NCI-H345 treated with DMSO at 0.1 percent for 48 hours (cell line): ENCODE measurements around the gene IGSF1.

ENCODE experiments used
- DNase-seq: peaks from one replicate; lab custom pipeline; 2025; ENCODE audit not compliant: unreplicated experiment; lab: John Stamatoyannopoulos, UW

IGSF1 gene, protein sequence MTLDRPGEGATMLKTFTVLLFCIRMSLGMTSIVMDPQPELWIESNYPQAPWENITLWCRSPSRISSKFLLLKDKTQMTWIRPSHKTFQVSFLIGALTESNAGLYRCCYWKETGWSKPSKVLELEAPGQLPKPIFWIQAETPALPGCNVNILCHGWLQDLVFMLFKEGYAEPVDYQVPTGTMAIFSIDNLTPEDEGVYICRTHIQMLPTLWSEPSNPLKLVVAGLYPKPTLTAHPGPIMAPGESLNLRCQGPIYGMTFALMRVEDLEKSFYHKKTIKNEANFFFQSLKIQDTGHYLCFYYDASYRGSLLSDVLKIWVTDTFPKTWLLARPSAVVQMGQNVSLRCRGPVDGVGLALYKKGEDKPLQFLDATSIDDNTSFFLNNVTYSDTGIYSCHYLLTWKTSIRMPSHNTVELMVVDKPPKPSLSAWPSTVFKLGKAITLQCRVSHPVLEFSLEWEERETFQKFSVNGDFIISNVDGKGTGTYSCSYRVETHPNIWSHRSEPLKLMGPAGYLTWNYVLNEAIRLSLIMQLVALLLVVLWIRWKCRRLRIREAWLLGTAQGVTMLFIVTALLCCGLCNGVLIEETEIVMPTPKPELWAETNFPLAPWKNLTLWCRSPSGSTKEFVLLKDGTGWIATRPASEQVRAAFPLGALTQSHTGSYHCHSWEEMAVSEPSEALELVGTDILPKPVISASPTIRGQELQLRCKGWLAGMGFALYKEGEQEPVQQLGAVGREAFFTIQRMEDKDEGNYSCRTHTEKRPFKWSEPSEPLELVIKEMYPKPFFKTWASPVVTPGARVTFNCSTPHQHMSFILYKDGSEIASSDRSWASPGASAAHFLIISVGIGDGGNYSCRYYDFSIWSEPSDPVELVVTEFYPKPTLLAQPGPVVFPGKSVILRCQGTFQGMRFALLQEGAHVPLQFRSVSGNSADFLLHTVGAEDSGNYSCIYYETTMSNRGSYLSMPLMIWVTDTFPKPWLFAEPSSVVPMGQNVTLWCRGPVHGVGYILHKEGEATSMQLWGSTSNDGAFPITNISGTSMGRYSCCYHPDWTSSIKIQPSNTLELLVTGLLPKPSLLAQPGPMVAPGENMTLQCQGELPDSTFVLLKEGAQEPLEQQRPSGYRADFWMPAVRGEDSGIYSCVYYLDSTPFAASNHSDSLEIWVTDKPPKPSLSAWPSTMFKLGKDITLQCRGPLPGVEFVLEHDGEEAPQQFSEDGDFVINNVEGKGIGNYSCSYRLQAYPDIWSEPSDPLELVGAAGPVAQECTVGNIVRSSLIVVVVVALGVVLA (N-terminal part only)

DNA sequence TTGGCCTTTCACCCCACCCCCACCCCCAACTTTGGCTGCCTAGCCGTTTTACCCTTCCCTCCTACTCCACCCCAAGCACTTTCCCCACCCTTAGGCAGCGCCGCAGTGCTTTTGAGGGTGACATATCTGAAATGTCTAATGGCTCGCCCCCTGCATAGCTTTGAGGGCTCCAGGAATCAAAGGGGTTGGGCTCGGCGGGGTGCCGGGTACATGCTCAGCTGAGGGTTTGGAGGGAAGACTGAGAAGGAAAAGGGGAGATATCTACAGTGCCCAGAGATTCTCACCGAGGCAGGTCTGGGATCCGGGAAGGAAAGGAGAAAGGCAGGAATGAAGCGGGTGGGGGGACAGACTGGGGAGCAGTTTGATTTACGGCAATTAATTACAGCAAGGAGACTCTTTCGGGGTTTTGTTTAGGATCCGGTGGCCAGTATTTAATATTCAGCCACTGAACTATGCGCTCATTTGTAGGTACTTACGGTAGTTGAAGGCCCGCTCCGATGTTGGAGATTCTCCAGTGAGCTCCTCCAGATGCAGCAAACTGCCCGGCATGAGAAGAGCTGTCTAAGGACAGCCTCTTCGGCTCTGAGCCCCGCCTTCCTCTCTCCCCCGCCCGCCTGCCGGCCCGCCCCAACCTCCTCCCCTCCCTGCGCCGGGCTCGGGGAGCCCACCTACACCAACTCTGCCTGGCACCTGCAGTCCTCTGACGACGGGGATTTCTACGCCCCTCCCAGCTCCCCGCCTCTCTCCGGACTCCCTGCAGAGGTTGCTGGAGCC lies at the start of gene IGSF1:
IGSF1 (minus strand) TSS at position 569 of the 774 bp plus-strand sequence. CDS start 2,632 bp downstream, outside the sequence.
- DNase-seq, result no peak

DNA sequence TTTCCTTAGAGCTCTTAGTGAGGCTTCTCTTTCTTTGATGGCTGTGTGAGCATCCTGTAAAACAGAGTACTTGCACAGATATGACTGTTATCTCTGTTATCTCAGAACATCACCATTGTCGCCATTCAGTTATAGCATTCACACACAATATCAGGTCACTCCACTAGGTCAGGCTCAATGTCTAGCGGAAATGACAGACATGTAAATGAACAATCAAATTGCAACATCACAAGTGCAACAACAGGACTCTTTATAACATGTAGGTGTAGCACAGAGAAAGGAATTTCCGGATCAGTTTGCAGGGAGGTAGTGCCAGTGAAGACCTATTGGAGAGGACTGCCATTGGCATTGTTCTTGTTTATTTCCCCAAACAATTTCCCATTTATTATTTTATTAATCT lies 43.2 kb upstream of the IGSF1 start:
- no peak for DNase-seq

DNA sequence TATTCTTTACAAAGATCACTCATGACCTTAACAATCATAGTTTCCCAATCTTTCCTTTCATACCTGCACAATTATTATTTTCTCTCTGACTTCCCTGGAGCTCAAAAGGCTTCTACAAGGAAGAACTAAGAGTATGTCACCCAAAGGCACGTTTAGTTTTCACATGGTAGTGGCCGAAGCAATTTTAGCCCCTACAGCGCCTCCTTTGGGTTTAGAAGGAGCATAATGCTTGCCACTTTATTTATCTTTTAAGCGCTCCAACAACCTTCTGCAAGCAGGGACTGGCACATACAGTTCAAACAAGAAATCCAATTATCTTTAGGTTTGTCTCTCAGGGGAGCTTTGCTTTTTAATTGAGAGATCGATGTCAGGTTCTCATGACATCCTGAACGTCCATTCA lies 42.0 kb upstream of the IGSF1 start:
- no peak for DNase-seq

DNA sequence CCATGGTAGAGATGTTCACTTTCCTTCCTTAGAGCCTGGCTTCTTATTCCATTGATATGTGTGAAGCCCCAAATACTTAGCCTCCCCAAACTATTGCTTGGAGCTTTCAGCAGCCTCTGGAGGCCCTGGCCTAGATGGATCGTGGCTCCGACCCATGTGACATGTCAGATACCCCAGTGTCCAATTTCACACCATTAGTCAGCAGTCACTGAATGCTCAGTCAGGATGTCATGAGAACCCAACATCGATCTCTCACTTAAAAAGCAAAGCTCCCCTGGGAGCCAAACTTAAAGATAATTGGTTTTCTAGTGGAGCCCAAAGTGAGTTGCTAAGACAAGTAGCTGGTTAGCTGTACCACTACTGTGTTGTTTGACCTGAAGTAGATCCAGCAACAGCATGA lies 41.6 kb upstream of the IGSF1 start:
- no peak for DNase-seq

DNA sequence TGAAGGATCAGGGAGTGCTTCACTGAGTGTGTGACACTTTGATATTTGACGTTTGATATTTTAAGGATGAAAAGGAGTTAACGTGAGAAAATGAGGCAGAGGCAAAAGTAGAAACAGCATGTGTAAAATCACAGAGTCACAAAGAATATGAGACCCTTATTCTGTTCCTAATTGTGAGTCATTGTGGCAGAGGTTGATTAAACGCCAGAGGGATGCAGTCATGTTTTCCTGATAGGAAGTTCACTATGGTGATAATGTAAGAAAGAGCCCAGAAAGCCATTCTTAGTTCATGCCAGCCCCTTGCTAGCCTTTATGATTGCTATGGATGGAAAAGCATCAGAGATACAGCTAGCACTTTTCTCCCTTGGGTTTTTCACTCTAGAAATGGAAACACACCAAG lies 33.5 kb upstream of the IGSF1 start:
- DNase-seq, result no peak

DNA sequence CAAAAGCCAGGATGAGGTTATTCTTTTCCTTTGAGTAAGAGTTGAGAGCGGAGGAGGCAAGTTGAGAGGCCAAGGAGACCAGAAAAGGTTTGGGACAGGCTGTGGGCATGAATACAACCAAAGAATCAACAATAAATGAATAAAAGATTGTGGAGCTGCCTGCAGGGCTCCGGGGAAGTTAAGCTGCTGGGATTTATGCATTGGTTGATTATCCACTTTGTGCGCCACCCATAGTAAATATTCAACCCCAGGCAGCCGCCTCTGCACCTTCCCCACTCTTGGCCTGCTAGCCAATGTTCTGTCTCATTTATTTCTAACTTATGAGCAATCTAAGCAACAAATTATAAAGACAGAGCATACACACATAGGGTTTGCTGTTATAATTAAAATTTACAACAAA lies 28.2 kb upstream of the IGSF1 start:
- no peak for DNase-seq

DNA sequence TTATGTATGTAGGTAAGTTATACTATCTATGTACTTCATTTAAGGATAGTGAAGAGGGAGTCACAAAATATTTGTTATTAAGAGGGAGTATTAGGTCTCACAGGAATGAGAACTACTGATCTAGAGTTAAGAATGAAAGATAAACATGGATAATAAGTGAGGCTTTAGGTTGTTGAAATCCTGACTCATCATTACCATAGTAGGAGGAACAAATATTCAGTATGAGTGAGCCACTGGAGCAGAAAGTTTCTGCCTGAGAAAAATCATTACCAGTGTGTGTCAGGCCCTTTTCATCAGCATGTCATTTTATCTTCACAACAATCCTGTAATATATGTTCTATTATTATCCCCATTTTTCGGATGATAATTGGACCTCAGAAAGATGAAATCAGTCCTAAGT lies 27.2 kb upstream of the IGSF1 start:
- no peak for DNase-seq

DNA sequence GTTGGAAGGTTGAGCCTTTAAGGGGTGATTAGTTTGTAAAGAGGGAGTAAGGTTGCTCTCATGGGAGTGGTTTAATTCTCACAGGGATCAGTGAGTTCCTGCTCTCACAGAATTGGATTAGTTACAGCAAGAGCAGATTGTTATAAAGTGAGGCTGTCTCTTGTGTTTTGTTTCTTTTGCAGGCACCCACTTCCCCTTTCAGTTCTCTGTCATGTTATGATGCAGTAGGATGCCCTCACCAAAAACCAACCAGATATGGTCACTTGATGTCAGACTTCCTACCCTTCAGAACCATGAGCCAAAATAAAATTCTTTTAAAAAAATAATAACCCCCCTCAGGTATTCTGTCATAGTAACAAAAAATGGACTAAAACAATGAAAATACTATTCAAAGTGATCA lies 19.9 kb upstream of the IGSF1 start:
- no peak for DNase-seq

DNA sequence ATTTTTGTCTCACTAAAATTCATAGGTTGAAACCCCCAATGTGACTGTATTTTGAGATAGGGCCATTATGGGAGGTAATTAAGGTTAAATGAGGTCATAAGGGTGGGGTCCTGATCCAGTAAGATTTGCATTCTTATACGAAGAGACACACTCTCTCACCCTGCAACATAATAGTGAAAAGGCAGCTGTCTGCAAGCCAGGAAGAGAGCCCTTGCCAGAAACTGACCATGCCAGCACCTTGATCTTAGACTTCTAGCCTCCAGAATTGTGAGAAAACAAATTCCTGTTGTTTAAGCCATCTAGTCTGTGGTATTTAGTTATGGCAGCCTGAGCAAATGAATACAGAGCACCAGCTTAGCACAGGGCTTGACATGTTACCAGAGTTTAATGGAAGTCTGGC lies 17.5 kb upstream of the IGSF1 start:
- DNase-seq, result no peak

DNA sequence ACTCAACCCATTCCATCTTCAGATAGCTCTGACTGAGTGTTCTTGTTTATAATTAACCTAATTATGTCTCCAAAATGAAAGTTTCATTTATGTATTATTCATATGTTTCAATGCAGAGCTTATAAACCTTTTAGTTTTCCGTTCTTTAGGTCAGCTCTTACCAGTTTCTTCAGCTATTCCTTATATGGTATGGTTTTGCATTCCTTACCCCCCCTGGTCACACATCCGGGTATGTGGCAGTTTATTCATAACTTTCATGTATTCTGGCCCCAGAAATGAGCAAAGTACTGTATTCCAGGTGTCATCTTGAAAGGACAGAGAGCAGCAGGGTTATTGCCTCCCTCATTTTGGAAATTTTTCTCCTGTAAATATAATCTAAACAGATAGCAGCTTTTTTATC lies 16.8 kb upstream of the IGSF1 start:
- DNase-seq, result no peak

DNA sequence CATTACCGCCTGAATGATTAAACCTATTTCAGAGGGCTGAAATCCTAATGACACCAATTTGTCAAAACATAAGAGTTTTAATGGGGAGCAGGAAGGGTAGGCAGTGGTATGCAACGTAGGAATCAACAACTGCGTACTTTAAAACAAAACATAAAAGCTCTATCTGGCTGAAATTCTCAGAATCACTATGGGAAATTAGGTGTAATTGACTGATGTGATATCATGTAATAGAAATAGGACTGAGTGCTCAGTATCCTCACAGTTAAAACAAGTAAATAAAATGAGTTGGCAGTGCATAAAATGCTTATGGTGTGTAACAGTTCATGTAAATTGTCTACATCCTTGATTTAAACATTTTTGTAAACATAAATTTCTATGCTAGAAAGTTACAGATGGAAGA lies 13.6 kb upstream of the IGSF1 start:
- no peak for DNase-seq

DNA sequence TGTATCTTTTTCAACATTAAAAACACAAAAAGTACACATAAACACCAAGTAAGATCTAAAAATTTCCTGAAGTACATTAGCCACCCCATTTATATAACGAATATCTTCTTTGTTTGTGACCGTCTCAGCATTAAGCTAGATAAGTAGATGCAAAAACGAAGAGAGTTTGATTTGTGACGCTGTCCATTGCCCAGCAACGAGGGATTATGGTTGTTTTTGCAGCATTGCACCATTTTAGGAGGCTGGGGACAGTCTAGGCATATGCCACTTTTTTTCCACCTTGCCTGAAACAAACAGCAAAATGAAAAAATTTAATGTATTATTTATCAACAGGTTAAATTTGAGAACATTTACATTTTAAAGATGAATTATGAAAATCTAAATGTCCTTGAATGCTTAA lies 12.0 kb upstream of the IGSF1 start:
- no peak for DNase-seq

DNA sequence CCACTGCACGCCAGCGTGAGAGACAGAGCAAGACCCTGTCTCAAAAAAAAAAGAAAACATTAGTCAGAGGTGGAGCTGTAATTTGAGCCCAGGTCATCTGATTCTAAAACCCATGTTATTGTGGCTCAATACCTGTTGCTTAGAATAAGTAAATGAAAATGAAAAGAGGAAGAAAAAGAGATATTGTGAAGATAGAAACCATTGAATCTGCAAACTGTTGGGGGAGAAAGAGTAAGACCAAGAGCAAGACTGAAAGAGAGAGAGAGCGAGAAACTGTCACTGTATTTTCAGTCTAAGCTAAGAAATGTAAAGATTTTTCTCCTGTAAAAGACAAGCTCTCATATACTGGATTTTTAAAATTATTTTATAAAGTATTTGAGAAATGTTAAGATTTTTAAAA lies 9.7 kb upstream of the IGSF1 start:
- no peak for DNase-seq

DNA sequence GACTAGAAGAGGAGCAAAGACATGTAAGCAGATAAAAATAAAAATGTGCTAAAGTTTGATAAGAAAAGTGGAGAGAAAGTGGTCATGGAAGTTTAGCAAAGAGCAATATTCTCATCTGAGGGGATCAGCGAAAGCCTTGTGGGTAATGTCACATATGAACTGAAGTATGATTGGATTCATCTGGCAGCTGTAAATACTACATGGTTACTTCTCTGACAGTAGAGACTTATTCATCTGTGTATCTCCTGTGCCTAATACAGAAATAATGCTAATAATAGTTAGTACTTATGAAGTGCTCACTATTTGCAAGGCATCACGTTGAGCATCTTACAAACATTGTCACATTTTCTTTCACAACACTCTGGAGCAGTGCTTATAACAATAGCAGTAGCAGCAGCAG lies 8.9 kb upstream of the IGSF1 start:
- no peak for DNase-seq

DNA sequence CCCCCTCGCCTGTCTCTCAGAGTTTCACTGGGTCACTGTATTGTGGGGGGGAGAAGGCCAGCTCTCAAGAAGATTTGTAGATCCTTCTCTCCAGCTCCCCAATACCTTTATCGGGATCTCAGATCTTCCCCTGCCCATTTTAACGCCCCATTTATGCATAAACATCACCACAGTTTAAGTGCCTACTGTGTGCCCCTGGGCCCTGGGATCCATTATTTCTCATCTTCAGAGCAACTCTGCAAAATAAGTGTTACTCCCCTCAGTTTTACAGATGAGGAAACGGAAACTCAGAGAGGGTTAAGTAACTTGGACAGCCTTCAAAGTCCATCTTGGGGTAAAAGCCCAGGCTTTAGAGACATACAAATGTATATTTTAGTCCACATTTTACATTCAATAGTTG lies 421 bp upstream of the IGSF1 start:
- no peak for DNase-seq

DNA sequence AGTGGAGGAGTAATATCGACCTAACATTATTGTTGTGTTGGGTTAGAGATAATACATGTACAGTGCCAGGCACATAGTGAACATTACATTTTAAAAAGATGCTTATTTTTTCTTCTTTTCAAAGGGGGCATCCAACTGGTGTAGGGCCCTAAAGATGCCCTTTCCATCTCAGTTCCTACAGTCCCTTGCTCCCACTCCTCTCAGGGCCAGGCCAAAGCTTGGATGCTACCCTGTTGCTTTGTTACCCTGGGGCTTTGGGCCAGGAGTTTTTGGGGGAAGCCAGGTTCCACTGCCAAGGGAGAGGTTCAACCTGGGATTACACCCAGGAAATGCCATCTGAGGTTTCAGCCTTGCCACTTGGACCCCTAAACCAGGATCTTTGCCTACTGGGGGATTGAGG lies 918 bp downstream of the IGSF1 start:
- no peak for DNase-seq

DNA sequence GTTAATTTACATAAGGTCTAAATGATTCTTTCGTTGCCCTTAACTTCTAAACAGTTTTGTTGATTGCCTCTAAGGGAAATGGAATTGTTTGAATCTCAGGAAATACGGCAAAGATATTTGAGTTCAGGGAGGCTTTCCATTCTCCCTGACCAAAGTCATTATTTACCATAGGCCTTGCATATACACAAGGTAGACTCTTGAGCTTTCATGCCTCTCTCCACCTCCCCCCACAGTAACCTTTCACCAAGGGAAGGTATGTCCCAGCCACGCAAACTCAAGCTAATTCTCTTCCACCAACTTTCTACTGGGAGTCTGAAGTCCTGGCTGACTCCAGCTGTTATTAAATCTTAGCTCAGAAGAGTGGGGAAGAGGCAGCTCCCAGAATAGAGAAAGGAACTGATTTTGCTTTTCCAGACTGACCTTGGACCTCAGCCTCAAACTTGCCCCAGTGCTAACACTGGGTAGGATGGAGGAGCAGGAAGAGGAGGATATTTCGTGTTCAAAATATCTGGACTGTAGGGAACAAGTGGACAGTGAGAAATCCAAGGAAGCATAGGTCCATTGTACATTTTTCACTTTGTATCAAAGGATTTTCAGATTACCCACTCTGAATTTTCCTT lies 1.4 kb downstream of the IGSF1 start:
- no peak for DNase-seq

DNA sequence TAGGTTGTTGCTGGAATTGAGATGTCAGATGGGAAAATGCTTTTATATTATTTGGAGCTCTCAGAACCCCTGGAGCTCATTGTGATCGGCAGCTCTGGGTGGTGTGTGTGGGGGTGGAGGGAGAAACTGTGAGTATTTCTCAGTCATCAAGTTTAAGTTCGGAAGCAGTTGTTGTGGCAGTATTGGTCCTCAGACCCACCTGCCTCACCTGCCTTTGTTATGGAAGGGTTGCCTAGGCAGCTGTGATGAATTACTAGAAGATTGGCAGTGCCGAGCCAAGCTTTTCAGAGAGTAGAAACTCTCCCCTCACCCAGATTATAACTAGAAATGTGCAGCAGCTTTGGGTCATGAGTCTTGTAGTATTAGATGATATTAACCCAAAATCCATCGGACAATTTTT lies 9.5 kb downstream of the IGSF1 start:
- no peak for DNase-seq

DNA sequence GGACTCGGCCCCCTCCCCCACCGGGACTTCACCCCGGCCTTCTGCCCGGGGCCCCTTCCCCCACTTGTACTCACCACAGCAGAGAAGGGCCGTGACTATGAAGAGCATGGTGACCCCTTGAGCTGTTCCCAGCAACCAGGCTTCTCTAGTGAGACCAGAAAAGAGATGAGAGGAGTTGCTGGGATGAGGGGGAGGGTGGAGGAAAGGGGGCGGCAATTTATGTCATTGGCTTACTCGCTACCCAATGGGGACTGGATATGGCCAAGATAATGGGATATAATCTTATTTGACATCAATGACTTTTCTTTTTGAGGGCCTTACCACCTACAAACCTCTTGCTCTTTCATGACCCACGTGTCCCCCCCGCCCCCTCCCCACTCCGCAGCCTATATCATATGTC lies 9.9 kb downstream of the IGSF1 start:
- no peak for DNase-seq

DNA sequence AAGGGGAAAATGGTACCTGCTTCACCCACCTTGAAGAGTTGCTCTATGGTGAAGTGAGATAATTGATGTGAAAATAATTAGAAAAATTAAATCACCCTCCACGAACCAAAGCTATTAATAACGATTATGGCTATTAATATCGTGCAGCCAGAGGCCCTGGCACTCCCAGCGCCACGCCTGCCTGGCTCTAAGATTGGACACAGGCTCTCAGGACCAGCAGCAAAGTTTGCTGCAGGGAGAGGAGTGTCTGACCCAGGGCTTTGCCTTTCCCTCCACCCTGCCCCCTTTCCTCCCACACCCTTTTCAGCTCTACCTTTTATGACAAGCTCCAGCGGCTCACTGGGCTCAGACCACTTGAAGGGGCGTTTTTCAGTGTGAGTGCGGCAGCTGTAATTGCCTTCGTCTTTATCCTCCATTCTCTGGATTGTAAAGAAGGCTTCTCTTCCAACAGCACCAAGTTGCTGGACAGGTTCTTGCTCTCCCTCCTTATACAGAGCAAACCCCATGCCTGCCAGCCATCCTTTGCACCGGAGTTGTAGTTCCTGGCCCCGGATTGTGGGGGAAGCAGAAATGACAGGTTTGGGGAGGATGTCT lies 11.5 kb downstream of the IGSF1 start:
- DNase-seq, result no peak
